Thyroid gland (tissue), 4 donors: ENCODE data around the gene DMGDH. TPM values are rescaled to one million over a fixed set of nuclear protein-coding genes. Genes with fewer than 3 reads are reported as not detected.

ENCODE experiments used
- DNase-seq, 2 donors: peaks; one replicate each; pipeline ENCODE4 v3.0.0-alpha.2; 2019
- H3K27ac ChIP-seq, 3 donors: fragments of 200-600 bp; sonication (generic); 1 replicate in 2 of 3; 2 replicates in 1 of 3; pipeline ENCODE4 v1.5.1; 2016 to 2019; ENCODE audit warnings: mild to moderate bottlenecking in 1 of 3, moderate library complexity in 1 of 3
- H3K27me3 ChIP-seq: fragments of 200-600 bp; sonication (generic); one replicate; pipeline ENCODE4 v1.5.1; 2019
- H3K36me3 ChIP-seq, 2 donors: fragments of 200-600 bp; sonication (generic); one replicate each; pipeline ENCODE4 v1.5.1; 2016 to 2019
- H3K4me1 ChIP-seq, 2 donors: fragments of 200-600 bp; sonication (generic); one replicate each; pipeline ENCODE4 v1.5.1; 2017 to 2019
- H3K4me3 ChIP-seq, 3 donors: fragments of 200-600 bp; sonication (generic); replicated peaks in 1 of 3; 1 replicate in 2 of 3; 2 replicates in 1 of 3; pipeline ENCODE4 v1.5.1; 2016; ENCODE audit warnings: mild to moderate bottlenecking in 1 of 3
- H3K9me3 ChIP-seq: fragments of 200-600 bp; sonication (generic); one replicate; pipeline ENCODE4 v1.5.1; 2017
- CTCF ChIP-seq, 6 experiments: fragments of 200-600 bp in 3 of 6; fragments of 450-650 bp in 3 of 6; sonication (generic) in 3 of 6; IDR thresholded peaks; one replicate each; pipeline ENCODE4 v1.5.1; 2016 to 2019; ENCODE audit warnings: antibody characterized with exemption in 6 of 6, mild to moderate bottlenecking in 2 of 6, inconsistent platforms in 1 of 6, moderate library complexity in 1 of 6
- POLR2A ChIP-seq, 2 donors: fragments of 450-650 bp; IDR thresholded peaks; one replicate each; pipeline ENCODE4 v1.6.1; 2017; ENCODE audit warnings: antibody characterized with exemption in 2 of 2, mild to moderate bottlenecking in 2 of 2, moderate library complexity in 1 of 2
- WGBS, 2 donors: methylation state at CpG; one replicate each; pipeline ENCODE4 v1.1.5; 2017; 5-methylcytosine and 5-hydroxymethylcytosine counted together
- intact Hi-C: fragments of 100-400 bp; cut with DNase I; formaldehyde crosslinking; loops from one replicate; pipeline ENCODE4 v1.15.1; 2023
- total RNA-seq, 4 donors: library from RNA; depleted of rRNA; stranded (reverse); fragments of >200 nt; gene quantifications; one replicate each; pipeline ENCODE4 v1.2.3, GENCODE V29; 2016

The DMGDH gene
- total RNA-seq, 4 donors from 2014 or later = 7.0 to 15.9 (median 10.4) TPM

GRCh38 chr5:79036769-79037168, 32.7 kb downstream of the DMGDH start:
- no peaks in the 10 kb centered on the region for H3K4me1 ChIP-seq
- H3K27ac ChIP-seq = no peak overlapping the region
- 87 to 100% methylated on average over 2 of the region's 2 CpGs for WGBS, 2 donors
- H3K9me3 ChIP-seq = no peaks in the 10 kb centered on the region
- no peaks in the 10 kb centered on the region for H3K36me3 ChIP-seq
- no peaks in the 10 kb centered on the region for H3K27me3 ChIP-seq
- TF ChIP-seq CTCF (IDR thresholded peaks at IDR 0.05) = no peak
- TF ChIP-seq POLR2A (IDR thresholded peaks at IDR 0.05) = no peak
- intact Hi-C loops = no loop called here
- no peak overlapping the region for H3K4me3 ChIP-seq
- no peak for DNase-seq

GRCh38 chr5:79035237-79035636, 34.2 kb downstream of the DMGDH start:
- DNase-seq = no peak
- no peaks in the 10 kb centered on the region for H3K27me3 ChIP-seq
- no peaks in the 10 kb centered on the region for H3K4me1 ChIP-seq
- WGBS, 2 donors = 95 to 98% methylated on average over 3 of the region's 3 CpGs
- H3K4me3 ChIP-seq = no peak overlapping the region
- intact Hi-C loops = no loop called here
- H3K27ac ChIP-seq = no peak overlapping the region
- TF ChIP-seq CTCF (IDR thresholded peaks at IDR 0.05) (no peak), POLR2A (IDR thresholded peaks at IDR 0.05) (no peak)
- H3K9me3 ChIP-seq = no peaks in the 10 kb centered on the region
- H3K36me3 ChIP-seq = no peaks in the 10 kb centered on the region

DNA sequence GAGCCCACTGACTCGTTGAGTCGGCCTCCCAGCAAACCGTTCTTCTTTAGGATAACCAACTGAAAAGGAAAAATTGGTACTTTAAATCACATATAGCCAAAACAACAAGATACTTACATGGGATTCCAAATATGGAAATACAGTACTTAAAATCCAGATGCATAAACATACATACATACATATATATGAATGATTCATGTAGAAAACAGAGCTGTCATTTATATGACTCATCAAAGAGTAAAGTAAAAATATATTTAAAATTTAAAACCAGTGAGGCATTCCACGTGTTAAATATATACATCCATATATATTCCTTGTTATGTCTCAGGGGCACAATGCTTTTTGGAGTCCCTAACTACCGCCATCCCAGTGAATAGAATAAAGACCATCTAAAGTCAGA, 36.7 kb downstream of the DMGDH start:
- Histone ChIP-seq H3K27me3 (no peaks in the 10 kb centered on the region), H3K4me1 (no peaks in the 10 kb centered on the region), H3K9me3 (no peaks in the 10 kb centered on the region), H3K4me3 (no peak overlapping the region), H3K27ac (no peak overlapping the region), H3K36me3 (no peaks in the 10 kb centered on the region)
- TF ChIP-seq CTCF (IDR thresholded peaks at IDR 0.05) = no peak
- TF ChIP-seq POLR2A (IDR thresholded peaks at IDR 0.05) = no peak
- no peak for DNase-seq
- WGBS, 2 donors = 94 to 95% methylated on average over 5 of the region's 5 CpGs
- intact Hi-C loops = no loop called here

GRCh38 chr5:79032031-79032695, 37.3 kb downstream of the DMGDH start:
- H3K27me3 ChIP-seq = no peaks in the 10 kb centered on the region
- no peak overlapping the region for H3K4me3 ChIP-seq
- no peaks in the 10 kb centered on the region for H3K4me1 ChIP-seq
- WGBS, 2 donors = 93 to 95% methylated on average over 10 of the region's 10 CpGs
- no peak for DNase-seq
- H3K36me3 ChIP-seq = no peaks in the 10 kb centered on the region
- H3K9me3 ChIP-seq = no peaks in the 10 kb centered on the region
- TF ChIP-seq CTCF (IDR thresholded peaks at IDR 0.05) = no peak
- no peak for TF ChIP-seq POLR2A (IDR thresholded peaks at IDR 0.05)
- H3K27ac ChIP-seq = no peak overlapping the region
- intact Hi-C loops = no loop called here

- TF ChIP-seq CTCF (IDR thresholded peaks at IDR 0.05) (no peak), POLR2A (IDR thresholded peaks at IDR 0.05) (no peak)
- Histone ChIP-seq H3K27me3 (no peaks in the 10 kb centered on the region), H3K9me3 (no peaks in the 10 kb centered on the region), H3K4me1 (no peaks in the 10 kb centered on the region), H3K36me3 (no peaks in the 10 kb centered on the region), H3K4me3 (no peak overlapping the region), H3K27ac (no peak overlapping the region)
- WGBS, 2 donors = 88 to 95% methylated on average over 1 of the region's 1 CpG
- intact Hi-C loops = no loop called here
- no peak for DNase-seq
These were observed 38.0 kb downstream of the DMGDH start for GRCh38 chr5:79031485-79031867.
